Epithelial cell of esophagus (primary cell): ENCODE results near the gene TGDS.
"Not testable (repeated sequence)": the region's sequence is repeated elsewhere in the genome, so short reads cannot be mapped to it uniquely, and the experiment has no call there.

ENCODE experiments used
- DNase-seq: peaks from one replicate; pipeline ENCODE4 v3.0.0; 2010; ENCODE audit warnings: low read depth
- H3K4me3 ChIP-seq: 2 replicates; pipeline ENCODE4 v1.5.1; 2011; ENCODE audit warnings: mild to moderate bottlenecking, low read length, control low read depth
- TF ChIP-seq, protein P1 (sequence below): IDR thresholded peaks from 2 replicates; pipeline ENCODE4 v1.5.1; 2011; ENCODE audit warnings: low read depth, mild to moderate bottlenecking, low read length, control low read depth, inconsistent platforms; ENCODE audit not compliant: insufficient read depth; ENCODE audit errors: missing control alignments

The TGDS gene

GRCh38 chr13:94535231-94535630, 60.7 kb downstream of the TGDS start:
- DNase-seq: peak; percentile 34
- H3K4me3 ChIP-seq: no peak overlapping the region
- TF ChIP-seq, protein P1, sequence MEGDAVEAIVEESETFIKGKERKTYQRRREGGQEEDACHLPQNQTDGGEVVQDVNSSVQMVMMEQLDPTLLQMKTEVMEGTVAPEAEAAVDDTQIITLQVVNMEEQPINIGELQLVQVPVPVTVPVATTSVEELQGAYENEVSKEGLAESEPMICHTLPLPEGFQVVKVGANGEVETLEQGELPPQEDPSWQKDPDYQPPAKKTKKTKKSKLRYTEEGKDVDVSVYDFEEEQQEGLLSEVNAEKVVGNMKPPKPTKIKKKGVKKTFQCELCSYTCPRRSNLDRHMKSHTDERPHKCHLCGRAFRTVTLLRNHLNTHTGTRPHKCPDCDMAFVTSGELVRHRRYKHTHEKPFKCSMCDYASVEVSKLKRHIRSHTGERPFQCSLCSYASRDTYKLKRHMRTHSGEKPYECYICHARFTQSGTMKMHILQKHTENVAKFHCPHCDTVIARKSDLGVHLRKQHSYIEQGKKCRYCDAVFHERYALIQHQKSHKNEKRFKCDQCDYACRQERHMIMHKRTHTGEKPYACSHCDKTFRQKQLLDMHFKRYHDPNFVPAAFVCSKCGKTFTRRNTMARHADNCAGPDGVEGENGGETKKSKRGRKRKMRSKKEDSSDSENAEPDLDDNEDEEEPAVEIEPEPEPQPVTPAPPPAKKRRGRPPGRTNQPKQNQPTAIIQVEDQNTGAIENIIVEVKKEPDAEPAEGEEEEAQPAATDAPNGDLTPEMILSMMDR: no peak

DNA sequence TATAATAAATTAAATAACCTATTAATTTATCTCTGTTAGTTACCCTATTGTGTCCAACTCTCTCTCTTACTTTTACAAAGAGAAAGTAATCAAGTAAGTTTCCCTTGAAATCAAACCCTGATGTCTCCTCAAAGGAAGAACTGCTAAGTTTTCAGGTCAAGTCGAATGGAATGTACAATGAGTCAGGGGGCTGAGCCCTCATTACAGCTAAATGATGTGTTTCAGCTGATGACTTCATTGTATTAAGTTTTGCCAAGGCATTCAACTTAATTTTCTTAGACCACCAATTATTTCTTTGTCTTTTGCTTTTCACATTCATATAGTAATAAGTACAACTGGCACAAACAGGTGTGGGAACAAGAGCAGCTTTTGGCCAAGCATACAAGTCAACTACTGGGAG, 61.8 kb downstream of the TGDS start:
- TF ChIP-seq, protein P1: no peak
- no peak overlapping the region for H3K4me3 ChIP-seq
- peak; percentile 37 for DNase-seq

DNA sequence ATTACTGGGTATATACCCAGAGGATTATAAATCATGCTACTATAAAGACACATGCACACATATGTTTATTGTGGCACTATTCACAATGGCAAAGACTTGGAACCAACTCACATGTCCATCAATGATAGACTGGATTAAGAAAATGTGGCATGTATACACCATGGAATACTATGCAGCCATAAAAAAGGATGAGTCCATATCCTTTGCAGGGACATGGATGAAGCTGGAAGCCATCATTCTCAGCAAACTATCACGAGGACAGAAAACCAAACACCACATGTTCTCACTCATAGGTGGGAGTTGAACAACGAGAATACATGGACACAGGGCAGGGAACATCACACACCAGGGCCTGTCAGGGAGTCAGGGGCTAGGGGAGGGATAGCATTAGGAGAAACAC, 63.7 kb downstream of the TGDS start:
- not testable (repeated sequence) for H3K4me3 ChIP-seq, DNase-seq

- H3K4me3 ChIP-seq, DNase-seq: not testable (repeated sequence)
Measured at GRCh38 chr13:94526956-94527355, 69.0 kb downstream of the TGDS start.

- TF ChIP-seq, protein P1: no peak
- no peak for DNase-seq
- H3K4me3 ChIP-seq: no peak overlapping the region
Measured at GRCh38 chr13:94525781-94526180, 70.2 kb downstream of the TGDS start.

GRCh38 chr13:94524407-94524806, 71.5 kb downstream of the TGDS start:
- no peak overlapping the region for H3K4me3 ChIP-seq
- TF ChIP-seq, protein P1: no peak
- no peak for DNase-seq
